Stimulated activated CD4-positive, alpha-beta T cell treated with anti-CD3 and anti-CD28 coated beads, Interleukin-1b, Interleukin-23, amount 100 ng/mL, for 48 hours (primary cell): Measurements from ENCODE around the gene JDP2.
A peak's percentile ranks its signal among the peaks of the same experiment; 100 is the strongest.

Experiments used
- DNase-seq: peaks from one replicate; pipeline ENCODE4 v3.0.0-alpha.2; 2020

The JDP2 gene

DNA sequence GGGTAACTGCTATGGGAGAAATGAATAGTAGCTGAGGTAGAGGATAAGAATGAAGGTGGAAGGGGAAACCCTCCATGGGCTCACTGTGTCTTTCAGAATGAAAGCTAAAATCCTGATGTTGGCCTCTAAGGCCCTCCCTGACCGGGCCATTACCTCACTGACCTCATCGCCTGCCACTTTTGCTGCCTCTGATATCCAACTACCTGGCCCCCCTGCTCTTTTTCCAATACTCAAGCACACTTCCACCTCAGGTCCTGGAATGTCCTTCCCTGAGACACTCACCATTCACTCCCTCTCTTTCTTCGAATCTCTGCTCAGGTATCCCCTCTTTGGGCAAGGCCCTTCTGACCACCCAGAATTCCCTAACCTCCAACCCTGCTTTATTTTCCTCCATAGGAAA is 93.0 kb downstream of the JDP2 start:
- DNase-seq, result no peak

DNA sequence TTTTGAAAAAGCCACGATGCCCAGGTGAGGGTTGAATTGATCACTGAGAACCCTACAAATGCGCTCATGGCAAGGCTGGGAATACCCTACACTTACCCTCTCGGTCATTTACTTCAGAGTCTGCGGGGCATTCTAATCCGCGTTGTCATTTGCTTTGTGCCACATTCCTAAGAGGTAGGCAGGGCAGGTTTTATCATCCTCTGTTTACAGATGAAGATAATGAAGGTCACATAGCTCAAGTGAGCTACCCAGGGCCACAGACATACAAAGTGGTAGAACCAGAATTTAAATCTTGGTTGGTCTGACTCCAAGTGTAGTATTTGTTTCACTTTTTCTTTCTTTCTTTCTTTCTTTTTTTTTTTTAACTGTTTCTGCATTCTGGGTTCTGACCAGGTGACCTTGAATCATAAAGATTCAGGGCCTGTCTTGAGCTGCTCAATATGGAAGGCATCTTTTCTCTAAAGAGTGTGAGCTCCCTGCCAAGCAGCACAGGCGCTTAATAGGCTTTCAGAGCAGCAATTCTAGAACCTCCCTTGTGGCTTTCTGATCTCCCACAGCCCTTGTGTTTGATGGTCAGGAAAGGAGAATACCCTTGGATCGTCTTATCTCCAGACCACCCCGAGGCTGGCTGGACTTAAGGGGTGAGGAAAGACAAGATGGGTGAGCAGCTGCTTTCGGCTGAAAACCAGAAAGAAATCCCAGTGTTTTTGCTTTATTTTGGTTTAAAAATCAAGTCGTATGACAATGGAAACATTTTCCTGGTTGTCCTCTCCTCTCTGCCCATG is 93.8 kb downstream of the JDP2 start:
- no peak for DNase-seq

DNA sequence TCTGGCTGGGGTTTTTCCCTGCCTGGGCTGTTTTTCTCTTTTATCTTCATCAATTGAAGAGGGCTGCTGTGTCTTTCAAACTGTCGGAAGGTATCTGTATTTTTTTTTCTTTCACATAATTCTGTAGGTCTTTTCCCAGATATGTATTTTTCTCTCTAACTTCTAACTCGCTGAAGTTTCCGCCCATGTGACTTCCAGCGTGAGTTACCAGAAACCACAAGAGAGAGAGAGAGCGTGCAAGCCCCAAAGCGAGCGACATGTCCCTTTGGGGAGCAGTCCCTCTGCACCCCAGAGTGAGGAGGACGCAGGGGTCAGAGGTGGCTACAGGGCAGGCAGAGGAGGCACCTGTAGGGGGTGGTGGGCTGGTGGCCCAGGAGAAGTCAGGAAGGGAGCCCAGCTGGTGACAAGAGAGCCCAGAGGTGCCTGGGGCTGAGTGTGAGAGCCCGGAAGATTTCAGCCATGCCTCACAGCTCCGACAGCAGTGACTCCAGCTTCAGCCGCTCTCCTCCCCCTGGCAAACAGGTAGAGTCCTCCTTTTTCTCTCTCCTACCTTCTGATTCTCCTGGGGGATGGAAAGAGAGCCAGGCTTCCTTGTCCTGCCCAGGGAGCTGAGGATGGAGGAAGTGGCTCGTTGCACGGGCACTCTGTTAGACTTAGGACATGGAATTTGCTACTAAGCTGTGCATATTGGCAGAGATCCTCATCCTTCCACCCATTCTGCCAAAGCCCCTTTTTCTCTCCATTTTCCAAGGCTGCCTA is 94.6 kb downstream of the JDP2 start, which contains the start of gene BATF:
Gene BATF, plus strand, starts transcription at position 246 of the 759 bp plus-strand sequence. Its CDS starts 214 bp downstream, at position 460.
- peak; percentile 79 for DNase-seq

DNA sequence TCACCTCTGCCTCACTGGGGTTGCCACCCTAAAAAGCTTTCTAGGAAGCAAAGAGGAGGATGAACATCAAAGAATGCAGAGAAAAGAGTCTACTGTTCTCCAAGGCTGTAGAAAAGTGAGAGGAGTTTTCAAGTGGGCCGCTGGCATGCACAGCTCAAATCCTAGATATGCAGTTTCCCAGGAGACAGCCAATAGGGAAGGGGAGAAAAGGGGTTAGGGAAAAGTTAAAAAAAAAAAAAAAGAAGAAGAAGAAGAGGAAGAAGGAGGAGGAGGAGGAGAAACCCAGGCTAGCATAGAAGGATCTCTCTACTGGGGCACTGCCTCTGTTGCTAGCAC is 95.1 kb downstream of the JDP2 start:
- DNase-seq, result no peak
